ENCODE data around the gene ADARB1. TPM values are rescaled to one million over a fixed set of nuclear protein-coding genes. Genes with fewer than 3 reads are reported as not detected.

The ADARB1 gene
- total and polyA plus RNA-seq, 2 of the 8 experiments (the other 6 are each of a cell fraction or from before 2014, with no cell fraction given), result 4.7 to 14.9 TPM

DNA sequence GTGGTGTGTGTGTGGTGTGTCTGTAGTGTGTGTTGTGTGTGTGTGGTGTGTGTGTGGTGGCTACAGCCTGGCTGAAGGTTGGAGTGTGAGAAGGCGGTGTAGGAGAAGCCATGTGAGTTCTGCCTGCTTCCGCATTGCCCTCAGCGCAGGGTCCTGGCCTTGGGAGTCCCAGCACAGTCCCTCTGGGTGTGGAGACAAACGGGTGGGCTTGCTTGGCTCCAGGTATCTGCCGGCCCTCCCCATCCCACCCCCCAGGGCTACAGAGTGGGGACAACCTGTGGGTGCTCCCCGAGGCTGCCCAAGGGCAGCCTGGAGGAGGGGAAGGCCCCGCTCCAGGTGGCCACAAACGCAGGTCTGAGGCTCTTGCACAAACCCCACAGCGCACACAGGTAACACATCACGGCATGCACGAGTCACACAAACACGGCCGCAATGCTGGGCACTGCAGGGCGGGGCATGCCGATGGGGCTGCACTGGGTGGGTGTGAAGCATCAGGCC lies 31.7 kb upstream of the ADARB1 start:
- no peak overlapping the region for H3K14ac ChIP-seq (ENCODE audit: insufficient read length)
- H2BK15ac ChIP-seq (ENCODE audit: low read length), result peak overlapping the region; percentile 23; the same call in 1 of the 2 replicates
- H3K9ac ChIP-seq (replicated peaks in 1 of 4; ENCODE audit: extremely low read depth in 1 of 4, low read depth in 3 of 4, low read length in 3 of 4), result no peak overlapping the region
- peaks cover 9% of the 10 kb centered on the region; the same call in 1 of the 2 replicates for H3K23me2 ChIP-seq (ENCODE audit: low read depth, low read length)
- ChIA-PET CTCF (ENCODE audit: partially characterized antibody) (interaction anchor here (1.0 kb wide), 1 partner anchor 55 kb away, joined by 4 read pairs; no protein-coding TSS in a partner anchor), POLR2A (ENCODE audit: partially characterized antibody) (no interaction called here)
- H2BK12ac ChIP-seq (ENCODE audit: low read depth, low read length), result peak overlapping the region; percentile 75; the same call in 1 of the 2 replicates
- no peak overlapping the region for H4K5ac ChIP-seq (ENCODE audit: insufficient read length, low read depth, low read length)
- no peaks in the 10 kb centered on the region for H3K79me1 ChIP-seq (ENCODE audit: low read depth, low read length)
- 92% methylated on average over 12 of the region's 15 CpGs; no CpG with 5 or more reads in 1 of the 2 experiments for whole genome bisulfite sequencing, 2 experiments (ENCODE audit: extremely low coverage in 1 of 2, insufficient coverage in 1 of 2, insufficient read length in 1 of 2, insufficient replicate concordance in 2 of 2, low coverage in 1 of 2, low lambda C conversion rate in 2 of 2, missing lambda C conversion rate in 1 of 2)
- H3K79me2 ChIP-seq (ENCODE audit: control insufficient read depth in 1 of 2, insufficient read depth in 2 of 2, low read length in 2 of 2), result no peaks in the 10 kb centered on the region
- no peak overlapping the region for H4K8ac ChIP-seq (ENCODE audit: extremely low read depth, insufficient read depth, low read length)
- no peak overlapping the region; the same call in 1 of the 2 replicates for H3K18ac ChIP-seq (ENCODE audit: extremely low read depth, low read length)
- no peak overlapping the region for H3K4ac ChIP-seq (replicated peaks; ENCODE audit: insufficient read length, low read depth, low read length)
- H2BK20ac ChIP-seq (ENCODE audit: low read length), result no peak overlapping the region
- H4K91ac ChIP-seq (replicated peaks; ENCODE audit: insufficient read length, low read length), result peak overlapping the region; percentile 95
- DNase-seq (ENCODE audit: low read depth in 1 of 2, low spot score in 2 of 2) (no peak), FAIRE-seq (no peak)
- peaks cover 0 to 11% of the 10 kb centered on the region in 2 experiments; a peak in 2 of 4 replicates for H3K9me3 ChIP-seq (ENCODE audit: insufficient read depth in 2 of 2, low read depth in 1 of 2, low read length in 1 of 2)
- H3K56ac ChIP-seq (replicated peaks; ENCODE audit: insufficient read length, low read depth, low read length), result peak overlapping the region; percentile 99
- no peaks in the 10 kb centered on the region; a peak in 1 of 8 replicates for H3K36me3 ChIP-seq (ENCODE audit: control insufficient read depth in 2 of 4, insufficient read depth in 4 of 4, low read length in 3 of 4)
- no peaks in the 10 kb centered on the region; a peak in 2 of 7 replicates for H3K27me3 ChIP-seq (replicated peaks in 1 of 4; ENCODE audit: control insufficient read depth in 3 of 4, extremely low read depth in 1 of 4, insufficient read depth in 3 of 4, low read length in 3 of 4)
- no peak overlapping the region for H3K27ac ChIP-seq (ENCODE audit: low read depth, low read length)
- H3K4me2 ChIP-seq (ENCODE audit: insufficient read depth in 1 of 2, low read depth in 2 of 2, low read length in 2 of 2), result no peak overlapping the region
- no peaks in the 10 kb centered on the region; a peak in 1 of 7 replicates for H3K4me1 ChIP-seq (replicated peaks in 1 of 4; ENCODE audit: control insufficient read depth in 3 of 4, insufficient read depth in 4 of 4, low read length in 3 of 4)
- no peak overlapping the region for H2BK120ac ChIP-seq (replicated peaks; ENCODE audit: low read depth, low read length)
- H2AFZ ChIP-seq (ENCODE audit: low read length), result no peak overlapping the region
- H3K23ac ChIP-seq (ENCODE audit: insufficient read length), result no peak overlapping the region
- H4K20me1 ChIP-seq (replicated peaks in 1 of 2; ENCODE audit: control insufficient read depth in 1 of 2, insufficient read depth in 2 of 2, low read length in 2 of 2), result peaks cover 0 to 9% of the 10 kb centered on the region in 2 experiments
- H2AK5ac ChIP-seq (ENCODE audit: low read depth, low read length), result peak overlapping the region; percentile 8; the same call in 1 of the 2 replicates
- H2BK5ac ChIP-seq (ENCODE audit: low read depth, low read length), result no peak overlapping the region
- no peak overlapping the region for H3K4me3 ChIP-seq (ENCODE audit: extremely low read depth in 1 of 4, insufficient read depth in 2 of 4, low read depth in 3 of 4, low read length in 4 of 4)
- TF ChIP-seq TBP (IDR thresholded peaks at IDR 0.05; ENCODE audit: low read depth, low read length) (no peak), RXRA (IDR thresholded peaks at IDR 0.05; ENCODE audit: insufficient read depth, low read depth, low read length) (no peak), KDM1A (IDR thresholded peaks at IDR 0.05; ENCODE audit: borderline replicate concordance, low read length) (no peak), EZH2 (IDR thresholded peaks at IDR 0.05; ENCODE audit: low read depth, low read length, severe bottlenecking) (no peak), KDM4A (IDR thresholded peaks at IDR 0.05; ENCODE audit: low read depth, low read length, severe bottlenecking) (no peak), BCL11A (IDR thresholded peaks at IDR 0.05; ENCODE audit: low read depth in 2 of 2, low read length in 2 of 2) (no peak), BRCA1 (IDR thresholded peaks at IDR 0.05; ENCODE audit: low read depth, low read length) (no peak), SP1 (IDR thresholded peaks at IDR 0.05; ENCODE audit: low read depth, low read length) (no peak), POLR2AphosphoS5 (IDR thresholded peaks at IDR 0.05; ENCODE audit: low read depth, low read length) (no peak), POU5F1 (IDR thresholded peaks at IDR 0.05; ENCODE audit: low read depth, low read length) (no peak)
- TF ChIP-seq, protein P1, sequence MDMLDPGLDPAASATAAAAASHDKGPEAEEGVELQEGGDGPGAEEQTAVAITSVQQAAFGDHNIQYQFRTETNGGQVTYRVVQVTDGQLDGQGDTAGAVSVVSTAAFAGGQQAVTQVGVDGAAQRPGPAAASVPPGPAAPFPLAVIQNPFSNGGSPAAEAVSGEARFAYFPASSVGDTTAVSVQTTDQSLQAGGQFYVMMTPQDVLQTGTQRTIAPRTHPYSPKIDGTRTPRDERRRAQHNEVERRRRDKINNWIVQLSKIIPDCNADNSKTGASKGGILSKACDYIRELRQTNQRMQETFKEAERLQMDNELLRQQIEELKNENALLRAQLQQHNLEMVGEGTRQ (IDR thresholded peaks at IDR 0.05; ENCODE audit: low read length), result no peak
- TF ChIP-seq, protein P2, sequence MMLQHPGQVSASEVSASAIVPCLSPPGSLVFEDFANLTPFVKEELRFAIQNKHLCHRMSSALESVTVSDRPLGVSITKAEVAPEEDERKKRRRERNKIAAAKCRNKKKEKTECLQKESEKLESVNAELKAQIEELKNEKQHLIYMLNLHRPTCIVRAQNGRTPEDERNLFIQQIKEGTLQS (IDR thresholded peaks at IDR 0.05; ENCODE audit: insufficient read depth, low read depth, low read length), result no peak

Measured in H1 (cell line).